OCI-LY7 (cell line): ENCODE data around the gene ATP11A.

Experiments used
- CTCF ChIP-seq: fragments of 200-600 bp; sonication (generic); conservative IDR thresholded peaks from 2 replicates; pipeline ENCODE4 v1.5.1; 2014; ENCODE audit warnings: mild to moderate bottlenecking, antibody characterized with exemption, low read length, moderate library complexity, mixed read lengths
- EZH2phosphoT487 ChIP-seq: fragments of 200-600 bp; sonication (generic); IDR thresholded peaks from 2 replicates; pipeline ENCODE4 v1.6.1; 2018; ENCODE audit warnings: low read depth, borderline replicate concordance, mild to moderate bottlenecking, mixed run types, antibody characterized with exemption, low read length, moderate library complexity, mixed read lengths

- TF ChIP-seq CTCF (no peak), EZH2phosphoT487 (no peak)
Observed at GRCh38 chr13:112716461-112716820, 26.6 kb downstream of the ATP11A start.
